AG04450 (cell line): ENCODE data around the gene EZH2. TPM values are rescaled to one million over a fixed set of nuclear protein-coding genes. Genes with fewer than 3 reads are reported as not detected.

ENCODE experiments used
- CTCF ChIA-PET: fragments of 300-600, 350-600 bp; formaldehyde crosslinking; extraction: SDS; loops from one replicate; lab custom pipeline; 2022; ENCODE audit warnings: antibody characterized with exemption, inconsistent platforms; lab: Charles Lee
- POLR2A ChIA-PET: fragments of 350-600 bp; formaldehyde crosslinking; extraction: SDS; loops from one replicate; lab custom pipeline; 2021; ENCODE audit warnings: antibody characterized with exemption, inconsistent platforms; lab: Yijun Ruan, JAX
- DNase-seq: peaks from one replicate; pipeline ENCODE4 v3.0.0-alpha.2; 2011; ENCODE audit warnings: low read depth, low spot score
- H3K27ac ChIP-seq: one replicate; pipeline ENCODE4 v1.5.1; 2012; ENCODE audit warnings: low read depth, low read length, control low read depth
- H3K27me3 ChIP-seq: one replicate; pipeline ENCODE4 v1.6.0; 2012; ENCODE audit warnings: low read length; ENCODE audit not compliant: control insufficient read depth, insufficient read depth
- H3K4me3 ChIP-seq: 2 replicates; pipeline ENCODE4 v1.5.1; 2011; ENCODE audit warnings: mild to moderate bottlenecking, low read depth, low read length, control low read depth
- H3K9me3 ChIP-seq: 2 replicates; pipeline ENCODE4 v1.5.1; 2012; ENCODE audit warnings: low read length; ENCODE audit not compliant: control insufficient read depth, insufficient read depth
- polyA plus RNA-seq: library from polyadenylated mRNA; depleted of rRNA; stranded (reverse); fragments of >200 nt; gene quantifications from 2 replicates; pipeline ENCODE4 v1.2.3, GENCODE V29; 2011
- TF ChIP-seq, protein P1 (sequence below): IDR thresholded peaks from 2 replicates; pipeline ENCODE4 v1.5.1; 2011; ENCODE audit warnings: low read depth, low read length, control low read depth, inconsistent platforms

The EZH2 gene
- polyA plus RNA-seq, 1 experiment, result 17.0 TPM

DNA sequence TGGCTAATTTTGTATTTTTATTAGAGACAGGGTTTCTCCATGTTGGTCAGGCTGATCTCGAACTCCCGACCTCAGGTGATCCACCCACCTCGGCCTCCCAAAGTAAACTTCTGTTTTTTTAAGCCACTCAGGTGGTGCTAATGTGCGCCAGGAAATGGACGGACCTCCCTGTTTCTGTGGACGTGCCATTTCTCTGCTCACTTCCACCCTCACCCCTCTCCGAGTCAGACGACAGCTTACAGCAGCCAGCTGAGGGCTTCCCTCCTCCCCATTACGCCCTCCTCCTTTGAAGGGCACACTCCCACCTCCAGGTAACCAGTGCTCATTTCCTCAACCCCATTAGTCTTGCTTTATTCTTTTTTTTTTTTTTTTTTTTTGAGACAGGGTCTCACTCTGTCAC is 41.7 kb upstream of the EZH2 start:
- no peak overlapping the region for H3K27ac ChIP-seq
- POLR2A ChIA-PET, result no interaction called here
- CTCF ChIA-PET, result no interaction called here
- no peak for DNase-seq
- no peaks in the 10 kb centered on the region for H3K27me3 ChIP-seq
- H3K9me3 ChIP-seq, result no peaks in the 10 kb centered on the region
- TF ChIP-seq, protein P1, sequence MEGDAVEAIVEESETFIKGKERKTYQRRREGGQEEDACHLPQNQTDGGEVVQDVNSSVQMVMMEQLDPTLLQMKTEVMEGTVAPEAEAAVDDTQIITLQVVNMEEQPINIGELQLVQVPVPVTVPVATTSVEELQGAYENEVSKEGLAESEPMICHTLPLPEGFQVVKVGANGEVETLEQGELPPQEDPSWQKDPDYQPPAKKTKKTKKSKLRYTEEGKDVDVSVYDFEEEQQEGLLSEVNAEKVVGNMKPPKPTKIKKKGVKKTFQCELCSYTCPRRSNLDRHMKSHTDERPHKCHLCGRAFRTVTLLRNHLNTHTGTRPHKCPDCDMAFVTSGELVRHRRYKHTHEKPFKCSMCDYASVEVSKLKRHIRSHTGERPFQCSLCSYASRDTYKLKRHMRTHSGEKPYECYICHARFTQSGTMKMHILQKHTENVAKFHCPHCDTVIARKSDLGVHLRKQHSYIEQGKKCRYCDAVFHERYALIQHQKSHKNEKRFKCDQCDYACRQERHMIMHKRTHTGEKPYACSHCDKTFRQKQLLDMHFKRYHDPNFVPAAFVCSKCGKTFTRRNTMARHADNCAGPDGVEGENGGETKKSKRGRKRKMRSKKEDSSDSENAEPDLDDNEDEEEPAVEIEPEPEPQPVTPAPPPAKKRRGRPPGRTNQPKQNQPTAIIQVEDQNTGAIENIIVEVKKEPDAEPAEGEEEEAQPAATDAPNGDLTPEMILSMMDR, result no peak
- no peak overlapping the region for H3K4me3 ChIP-seq

DNA sequence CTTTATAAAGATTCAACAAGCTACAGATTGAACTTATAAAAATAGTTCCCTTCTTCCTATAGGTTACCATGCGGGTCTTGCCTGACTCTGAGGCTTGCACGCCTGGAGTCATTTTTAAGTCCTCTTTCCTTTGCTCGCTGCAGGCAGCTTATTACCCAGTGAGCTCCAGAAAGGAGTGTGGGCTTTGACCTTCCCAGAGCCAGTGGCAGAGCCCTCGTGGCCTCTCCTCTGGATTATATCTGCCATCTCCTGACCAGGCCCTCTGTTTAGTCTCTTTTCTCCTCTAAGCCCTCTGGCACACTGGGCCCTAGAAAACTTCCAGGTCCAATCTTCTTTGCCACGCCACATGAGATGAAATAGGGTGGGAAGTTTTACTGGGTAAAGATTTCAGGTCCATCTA is 39.9 kb upstream of the EZH2 start:
- Histone ChIP-seq H3K27me3 (no peaks in the 10 kb centered on the region), H3K9me3 (no peaks in the 10 kb centered on the region), H3K4me3 (no peak overlapping the region), H3K27ac (no peak overlapping the region)
- no peak for DNase-seq
- CTCF ChIA-PET, result interaction anchor here (1.0 to 1.1 kb wide), 2 partner anchors 18 to 167 kb away, joined by 3 read pairs; no protein-coding TSS in a partner anchor
- TF ChIP-seq, protein P1, result no peak
- POLR2A ChIA-PET, result no interaction called here

- H3K27me3 ChIP-seq, result no peaks in the 10 kb centered on the region
- ChIA-PET CTCF (no interaction called here), POLR2A (no interaction called here)
- H3K9me3 ChIP-seq, result no peaks in the 10 kb centered on the region
- no peak for DNase-seq
- TF ChIP-seq, protein P1, result no peak
- no peak overlapping the region for H3K27ac ChIP-seq
- no peak overlapping the region for H3K4me3 ChIP-seq
These were observed 37.7 kb upstream of the EZH2 start for GRCh38 chr7:148921806-148922205.

- ChIA-PET CTCF (interaction anchor here (1.9 kb wide), 1 partner anchor 42 kb away, joined by 5 read pairs; no protein-coding TSS in a partner anchor), POLR2A (no interaction called here)
- DNase-seq, result no peak
- Histone ChIP-seq H3K27me3 (no peaks in the 10 kb centered on the region), H3K9me3 (no peaks in the 10 kb centered on the region), H3K27ac (no peak overlapping the region), H3K4me3 (no peak overlapping the region)
- TF ChIP-seq, protein P1, result no peak
These were observed 37.1 kb upstream of the EZH2 start for GRCh38 chr7:148921189-148921588.

DNA sequence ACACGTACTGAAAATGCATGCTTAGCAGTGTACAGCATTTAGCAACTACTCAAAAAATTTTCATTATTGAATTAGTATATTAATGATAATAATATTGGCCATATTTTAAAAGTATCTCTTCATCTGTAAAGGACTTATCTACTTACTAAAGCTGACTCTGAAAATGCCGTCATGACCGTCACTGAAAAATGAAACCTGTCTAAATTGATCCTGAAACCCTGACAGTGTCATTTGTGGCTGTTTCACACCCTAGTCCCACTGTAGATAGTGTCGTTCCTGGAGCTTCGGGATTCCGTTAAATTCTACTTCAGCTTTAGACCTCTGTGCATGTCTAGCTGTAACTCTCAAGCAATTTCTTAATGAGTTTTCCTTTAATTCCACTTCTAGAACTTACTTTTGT is 35.8 kb upstream of the EZH2 start:
- Histone ChIP-seq H3K27me3 (no peaks in the 10 kb centered on the region), H3K9me3 (no peaks in the 10 kb centered on the region), H3K27ac (no peak overlapping the region), H3K4me3 (no peak overlapping the region)
- POLR2A ChIA-PET, result no interaction called here
- DNase-seq, result no peak
- TF ChIP-seq, protein P1, result no peak
- CTCF ChIA-PET, result interaction anchor here (1.9 kb wide), 1 partner anchor 43 kb away, joined by 5 read pairs; no protein-coding TSS in a partner anchor
